22Rv1 (cell line): ENCODE results near the gene LRRC32.

ENCODE experiments used
- ZFX ChIP-seq: fragments of 450-650 bp; IDR thresholded peaks from 2 replicates; pipeline ENCODE4 v1.6.1; 2017; ENCODE audit warnings: antibody characterized with exemption, borderline replicate concordance
- TF ChIP-seq, protein P1 (sequence below): fragments of 450-650 bp; IDR thresholded peaks from 2 replicates; pipeline ENCODE4 v1.5.1; 2017; ENCODE audit warnings: mild to moderate bottlenecking

DNA sequence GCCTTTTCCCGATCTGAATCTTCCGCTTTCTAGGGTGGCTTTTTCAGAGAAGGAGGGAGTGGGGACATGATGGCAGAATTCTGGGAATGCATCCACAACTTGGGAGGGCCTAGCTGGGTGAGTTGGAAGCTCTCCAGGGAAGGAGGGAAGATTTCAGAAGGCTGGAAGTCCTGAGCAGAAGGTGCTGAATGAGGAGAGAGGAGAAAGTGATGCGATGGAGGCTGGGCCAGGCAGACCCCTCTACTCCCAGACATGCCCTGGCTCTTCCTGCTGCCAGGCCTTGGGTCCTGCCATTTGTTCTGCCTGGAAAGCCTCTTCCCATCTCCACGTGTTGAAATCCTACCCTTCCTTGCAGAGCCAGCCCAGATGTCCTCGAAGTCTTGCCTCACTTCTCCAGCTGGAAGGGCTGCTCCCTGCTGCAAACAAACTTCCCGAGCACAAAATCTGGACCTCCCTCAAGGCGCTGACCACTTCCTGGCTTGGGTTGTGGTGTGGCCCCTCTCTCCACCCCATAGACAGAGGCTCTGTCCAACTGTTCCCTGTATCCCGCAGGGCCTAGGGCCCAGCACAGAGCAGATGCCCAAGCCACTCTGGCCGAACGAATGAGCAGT is 16.8 kb downstream of the LRRC32 start:
- TF ChIP-seq, protein P1, sequence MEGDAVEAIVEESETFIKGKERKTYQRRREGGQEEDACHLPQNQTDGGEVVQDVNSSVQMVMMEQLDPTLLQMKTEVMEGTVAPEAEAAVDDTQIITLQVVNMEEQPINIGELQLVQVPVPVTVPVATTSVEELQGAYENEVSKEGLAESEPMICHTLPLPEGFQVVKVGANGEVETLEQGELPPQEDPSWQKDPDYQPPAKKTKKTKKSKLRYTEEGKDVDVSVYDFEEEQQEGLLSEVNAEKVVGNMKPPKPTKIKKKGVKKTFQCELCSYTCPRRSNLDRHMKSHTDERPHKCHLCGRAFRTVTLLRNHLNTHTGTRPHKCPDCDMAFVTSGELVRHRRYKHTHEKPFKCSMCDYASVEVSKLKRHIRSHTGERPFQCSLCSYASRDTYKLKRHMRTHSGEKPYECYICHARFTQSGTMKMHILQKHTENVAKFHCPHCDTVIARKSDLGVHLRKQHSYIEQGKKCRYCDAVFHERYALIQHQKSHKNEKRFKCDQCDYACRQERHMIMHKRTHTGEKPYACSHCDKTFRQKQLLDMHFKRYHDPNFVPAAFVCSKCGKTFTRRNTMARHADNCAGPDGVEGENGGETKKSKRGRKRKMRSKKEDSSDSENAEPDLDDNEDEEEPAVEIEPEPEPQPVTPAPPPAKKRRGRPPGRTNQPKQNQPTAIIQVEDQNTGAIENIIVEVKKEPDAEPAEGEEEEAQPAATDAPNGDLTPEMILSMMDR: no peak
- TF ChIP-seq ZFX: no peak
